ENCODE results near the gene ADGRB3.
"Not testable (repeated sequence)": the region's sequence is repeated elsewhere in the genome, so short reads cannot be mapped to it uniquely, and the experiment has no call there.

The ADGRB3 gene

DNA sequence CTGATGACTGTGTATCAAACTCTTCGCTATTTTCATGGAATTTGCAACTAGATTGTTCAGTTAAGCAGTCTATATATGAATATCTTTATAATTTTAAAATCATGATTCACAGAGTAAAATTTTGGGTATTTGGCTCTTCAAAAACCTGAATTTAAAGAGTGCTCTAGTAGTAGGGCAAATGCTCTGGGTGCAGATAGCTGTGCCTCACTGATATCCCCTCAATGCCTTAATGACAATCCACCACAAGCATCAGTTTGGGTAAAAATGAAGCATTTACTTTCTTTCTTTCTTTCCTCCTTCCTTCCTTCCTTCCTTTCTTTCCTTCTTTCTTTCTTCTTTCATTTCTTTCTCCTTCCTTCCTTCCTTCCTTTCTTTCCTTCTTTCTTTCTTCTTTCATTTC is 239.7 kb downstream of the ADGRB3 start:
- no peaks in the 10 kb centered on the region for H3K36me3 ChIP-seq (ENCODE audit: control insufficient read depth, insufficient read depth, low read length)
- H3K27me3 ChIP-seq (replicated peaks; ENCODE audit: control insufficient read depth, insufficient read depth, low read length) = no peaks in the 10 kb centered on the region
- H3K4me3 ChIP-seq (replicated peaks; ENCODE audit: low read depth, low read length) = no peak overlapping the region
- TF ChIP-seq, protein P1, sequence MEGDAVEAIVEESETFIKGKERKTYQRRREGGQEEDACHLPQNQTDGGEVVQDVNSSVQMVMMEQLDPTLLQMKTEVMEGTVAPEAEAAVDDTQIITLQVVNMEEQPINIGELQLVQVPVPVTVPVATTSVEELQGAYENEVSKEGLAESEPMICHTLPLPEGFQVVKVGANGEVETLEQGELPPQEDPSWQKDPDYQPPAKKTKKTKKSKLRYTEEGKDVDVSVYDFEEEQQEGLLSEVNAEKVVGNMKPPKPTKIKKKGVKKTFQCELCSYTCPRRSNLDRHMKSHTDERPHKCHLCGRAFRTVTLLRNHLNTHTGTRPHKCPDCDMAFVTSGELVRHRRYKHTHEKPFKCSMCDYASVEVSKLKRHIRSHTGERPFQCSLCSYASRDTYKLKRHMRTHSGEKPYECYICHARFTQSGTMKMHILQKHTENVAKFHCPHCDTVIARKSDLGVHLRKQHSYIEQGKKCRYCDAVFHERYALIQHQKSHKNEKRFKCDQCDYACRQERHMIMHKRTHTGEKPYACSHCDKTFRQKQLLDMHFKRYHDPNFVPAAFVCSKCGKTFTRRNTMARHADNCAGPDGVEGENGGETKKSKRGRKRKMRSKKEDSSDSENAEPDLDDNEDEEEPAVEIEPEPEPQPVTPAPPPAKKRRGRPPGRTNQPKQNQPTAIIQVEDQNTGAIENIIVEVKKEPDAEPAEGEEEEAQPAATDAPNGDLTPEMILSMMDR (IDR thresholded peaks at IDR 0.05; ENCODE audit: insufficient read depth, low read length, poor library complexity, severe bottlenecking) = no peak
- DNase-seq (ENCODE audit: extremely low read depth, insufficient read length) = no peak

DNA sequence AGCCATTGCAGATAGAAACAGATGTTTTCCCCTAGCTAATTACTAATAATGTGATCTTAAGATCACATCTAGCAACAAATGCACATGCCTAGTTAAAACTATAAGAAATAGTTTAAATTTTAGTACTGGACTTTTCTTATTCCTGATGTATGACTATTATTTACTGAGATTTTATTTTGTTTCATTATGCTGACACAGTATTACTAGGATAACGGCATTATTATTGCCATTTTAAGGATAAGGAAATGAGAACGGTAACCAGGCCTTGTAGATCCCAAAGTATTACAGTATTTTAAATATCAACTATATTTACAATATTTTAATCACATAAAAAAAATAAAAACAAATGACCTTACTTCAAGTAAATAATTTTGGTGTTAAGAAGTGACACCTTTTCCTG is 240.3 kb downstream of the ADGRB3 start:
- H3K27me3 ChIP-seq (replicated peaks; ENCODE audit: control insufficient read depth, insufficient read depth, low read length) = no peaks in the 10 kb centered on the region
- no peak overlapping the region for H3K4me3 ChIP-seq (replicated peaks; ENCODE audit: low read depth, low read length)
- DNase-seq (ENCODE audit: extremely low read depth, insufficient read length) = no peak
- TF ChIP-seq, protein P1 (IDR thresholded peaks at IDR 0.05; ENCODE audit: insufficient read depth, low read length, poor library complexity, severe bottlenecking) = no peak
- no peaks in the 10 kb centered on the region for H3K36me3 ChIP-seq (ENCODE audit: control insufficient read depth, insufficient read depth, low read length)

GRCh38 chr6:68876792-68877493 is 241.9 kb downstream of the ADGRB3 start:
- DNase-seq (ENCODE audit: extremely low read depth, insufficient read length) = peak; percentile 3
- TF ChIP-seq, protein P1 (IDR thresholded peaks at IDR 0.05; ENCODE audit: insufficient read depth, low read length, poor library complexity, severe bottlenecking) = peak; percentile 21
- Histone ChIP-seq H3K27me3 (replicated peaks; ENCODE audit: control insufficient read depth, insufficient read depth, low read length) (no peaks in the 10 kb centered on the region), H3K36me3 (ENCODE audit: control insufficient read depth, insufficient read depth, low read length) (no peaks in the 10 kb centered on the region), H3K4me3 (replicated peaks; ENCODE audit: low read depth, low read length) (no peak overlapping the region)

DNA sequence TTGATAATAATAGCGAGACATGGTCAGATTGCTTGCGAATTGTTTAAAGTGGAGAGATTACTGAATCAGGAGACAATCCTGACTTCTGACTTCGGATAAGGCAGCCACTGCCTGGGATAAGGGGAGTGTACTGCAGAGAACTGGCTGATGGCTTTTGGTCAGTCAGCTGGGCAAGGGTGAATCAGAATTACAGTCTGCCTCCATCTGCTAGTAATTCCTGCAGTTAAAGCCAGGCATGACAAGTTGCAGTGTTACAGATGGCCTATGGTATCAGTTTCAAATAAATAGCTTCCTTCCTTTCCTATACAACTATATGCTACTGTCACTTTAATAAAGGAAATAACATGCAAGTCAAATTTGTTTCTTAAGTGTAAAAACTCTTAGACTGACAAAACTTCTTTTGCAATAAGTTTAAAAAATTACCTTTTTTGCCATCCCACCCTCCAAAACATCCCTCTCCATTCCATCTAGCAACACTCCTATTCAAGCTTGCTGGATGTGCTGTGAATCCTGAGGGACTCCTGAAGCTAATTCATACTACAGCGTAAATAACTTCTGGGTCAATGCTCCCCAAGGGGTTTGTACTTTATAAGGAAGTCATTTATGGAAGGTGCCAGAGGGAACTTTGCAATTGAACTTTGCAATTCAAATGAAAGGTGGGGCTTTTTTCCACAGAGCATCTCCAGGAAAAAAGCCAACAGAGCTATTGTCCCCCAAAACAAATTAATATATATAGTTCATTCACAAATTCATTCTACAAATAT is 245.2 kb downstream of the ADGRB3 start:
- H3K36me3 ChIP-seq (ENCODE audit: control insufficient read depth, insufficient read depth, low read length) = no peaks in the 10 kb centered on the region
- H3K4me3 ChIP-seq (replicated peaks; ENCODE audit: low read depth, low read length) = no peak overlapping the region
- H3K27me3 ChIP-seq (replicated peaks; ENCODE audit: control insufficient read depth, insufficient read depth, low read length) = no peaks in the 10 kb centered on the region
- DNase-seq (ENCODE audit: extremely low read depth, insufficient read length) = no peak
- TF ChIP-seq, protein P1 (IDR thresholded peaks at IDR 0.05; ENCODE audit: insufficient read depth, low read length, poor library complexity, severe bottlenecking) = no peak

- H3K27me3 ChIP-seq (replicated peaks; ENCODE audit: control insufficient read depth, insufficient read depth, low read length); H3K4me3 ChIP-seq (replicated peaks; ENCODE audit: low read depth, low read length); DNase-seq (ENCODE audit: extremely low read depth, insufficient read length); H3K36me3 ChIP-seq (ENCODE audit: control insufficient read depth, insufficient read depth, low read length): not testable (repeated sequence)
Measured at GRCh38 chr6:68883325-68883724, 248.2 kb downstream of the ADGRB3 start.

- Histone ChIP-seq H3K36me3 (ENCODE audit: control insufficient read depth, insufficient read depth, low read length) (no peaks in the 10 kb centered on the region), H3K4me3 (replicated peaks; ENCODE audit: low read depth, low read length) (no peak overlapping the region), H3K27me3 (replicated peaks; ENCODE audit: control insufficient read depth, insufficient read depth, low read length) (no peaks in the 10 kb centered on the region)
- TF ChIP-seq, protein P1 (IDR thresholded peaks at IDR 0.05; ENCODE audit: insufficient read depth, low read length, poor library complexity, severe bottlenecking) = no peak
- no peak for DNase-seq (ENCODE audit: extremely low read depth, insufficient read length)
Measured at GRCh38 chr6:68891419-68891818, 256.3 kb downstream of the ADGRB3 start.

Measured in GM06990 (cell line).